WTC11 (cell line): Measurements from ENCODE around the gene SNX6.
"Not testable (repeated sequence)": the region's sequence is repeated elsewhere in the genome, so short reads cannot be mapped to it uniquely, and the experiment has no call there.

Experiments used
- NFYB ChIP-seq: sonication (generic); formaldehyde crosslinking; conservative IDR thresholded peaks from 2 replicates; pipeline ENCODE4 v1.8.0; 2022; ENCODE audit warnings: low read depth, missing genetic modification reagents
- TF ChIP-seq, protein P1 (sequence below): fragments of 200-600 bp; IDR thresholded peaks from 2 replicates; pipeline ENCODE4 v1.8.0; 2022; ENCODE audit warnings: antibody characterized with exemption

DNA sequence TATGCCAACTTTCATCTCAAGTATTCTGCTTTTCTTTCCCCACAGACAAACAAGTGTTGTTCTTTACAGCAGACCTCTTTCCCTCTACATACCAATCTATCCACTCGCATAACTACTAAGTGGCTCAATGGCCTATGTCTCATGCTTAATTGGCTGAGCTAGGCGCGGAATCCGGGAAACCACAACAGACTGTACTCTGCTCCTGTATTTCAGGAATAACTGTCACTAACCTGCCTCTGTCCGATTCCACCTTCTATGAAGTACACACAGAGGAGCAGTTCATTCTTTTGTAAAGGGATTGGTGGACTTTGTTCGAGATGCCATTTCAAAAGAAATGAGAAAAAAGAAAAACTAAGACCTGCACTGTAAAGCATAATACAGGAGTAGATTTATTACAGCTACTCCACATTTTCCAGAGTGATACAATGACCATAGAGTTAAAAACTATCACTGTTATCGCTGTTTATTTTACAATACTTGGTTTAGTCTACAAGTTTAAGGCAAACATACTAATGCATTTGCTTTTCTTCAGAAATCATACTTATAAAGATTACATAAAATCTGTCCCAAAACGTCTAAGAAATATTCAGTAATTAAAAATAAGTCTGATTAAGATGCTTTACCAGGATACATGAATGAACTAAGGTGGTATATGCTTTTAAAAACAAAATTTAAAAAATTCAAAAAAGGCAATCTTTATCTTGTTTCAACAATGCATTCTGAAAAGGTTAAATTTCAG lies 67.7 kb downstream of the SNX6 start:
- not testable (repeated sequence) for TF ChIP-seq NFYB (CRISPR knock-in tag)
- TF ChIP-seq, protein P1, sequence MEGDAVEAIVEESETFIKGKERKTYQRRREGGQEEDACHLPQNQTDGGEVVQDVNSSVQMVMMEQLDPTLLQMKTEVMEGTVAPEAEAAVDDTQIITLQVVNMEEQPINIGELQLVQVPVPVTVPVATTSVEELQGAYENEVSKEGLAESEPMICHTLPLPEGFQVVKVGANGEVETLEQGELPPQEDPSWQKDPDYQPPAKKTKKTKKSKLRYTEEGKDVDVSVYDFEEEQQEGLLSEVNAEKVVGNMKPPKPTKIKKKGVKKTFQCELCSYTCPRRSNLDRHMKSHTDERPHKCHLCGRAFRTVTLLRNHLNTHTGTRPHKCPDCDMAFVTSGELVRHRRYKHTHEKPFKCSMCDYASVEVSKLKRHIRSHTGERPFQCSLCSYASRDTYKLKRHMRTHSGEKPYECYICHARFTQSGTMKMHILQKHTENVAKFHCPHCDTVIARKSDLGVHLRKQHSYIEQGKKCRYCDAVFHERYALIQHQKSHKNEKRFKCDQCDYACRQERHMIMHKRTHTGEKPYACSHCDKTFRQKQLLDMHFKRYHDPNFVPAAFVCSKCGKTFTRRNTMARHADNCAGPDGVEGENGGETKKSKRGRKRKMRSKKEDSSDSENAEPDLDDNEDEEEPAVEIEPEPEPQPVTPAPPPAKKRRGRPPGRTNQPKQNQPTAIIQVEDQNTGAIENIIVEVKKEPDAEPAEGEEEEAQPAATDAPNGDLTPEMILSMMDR: not testable (repeated sequence)
